GM13977 (cell line): ENCODE results near the gene ABHD17B.
A peak's percentile ranks its signal among the peaks of the same experiment; 100 is the strongest.
"Not testable (repeated sequence)": the region's sequence is repeated elsewhere in the genome, so short reads cannot be mapped to it uniquely, and the experiment has no call there.

Source experiments
- DNase-seq: peaks from one replicate; pipeline ENCODE4 v3.0.0; 2012; ENCODE audit warnings: low spot score
- in situ Hi-C: fragments of 300-500 bp; cut with MboI; formaldehyde crosslinking; loops from one replicate; pipeline ENCODE4 v1.12.0; 2022; ENCODE audit warnings: low sequenced_read_pairs, low pct_unique_long_range_greater_than_20kb, mixed read lengths, inconsistent platforms; ENCODE audit not compliant: unreplicated experiment
- TF ChIP-seq, protein P1 (sequence below): IDR thresholded peaks from 2 replicates; pipeline ENCODE4 v1.5.1; 2012; ENCODE audit warnings: mild to moderate bottlenecking, control low read depth; ENCODE audit not compliant: insufficient read depth; ENCODE audit errors: extremely low read depth, missing control alignments

Gene ABHD17B

DNA sequence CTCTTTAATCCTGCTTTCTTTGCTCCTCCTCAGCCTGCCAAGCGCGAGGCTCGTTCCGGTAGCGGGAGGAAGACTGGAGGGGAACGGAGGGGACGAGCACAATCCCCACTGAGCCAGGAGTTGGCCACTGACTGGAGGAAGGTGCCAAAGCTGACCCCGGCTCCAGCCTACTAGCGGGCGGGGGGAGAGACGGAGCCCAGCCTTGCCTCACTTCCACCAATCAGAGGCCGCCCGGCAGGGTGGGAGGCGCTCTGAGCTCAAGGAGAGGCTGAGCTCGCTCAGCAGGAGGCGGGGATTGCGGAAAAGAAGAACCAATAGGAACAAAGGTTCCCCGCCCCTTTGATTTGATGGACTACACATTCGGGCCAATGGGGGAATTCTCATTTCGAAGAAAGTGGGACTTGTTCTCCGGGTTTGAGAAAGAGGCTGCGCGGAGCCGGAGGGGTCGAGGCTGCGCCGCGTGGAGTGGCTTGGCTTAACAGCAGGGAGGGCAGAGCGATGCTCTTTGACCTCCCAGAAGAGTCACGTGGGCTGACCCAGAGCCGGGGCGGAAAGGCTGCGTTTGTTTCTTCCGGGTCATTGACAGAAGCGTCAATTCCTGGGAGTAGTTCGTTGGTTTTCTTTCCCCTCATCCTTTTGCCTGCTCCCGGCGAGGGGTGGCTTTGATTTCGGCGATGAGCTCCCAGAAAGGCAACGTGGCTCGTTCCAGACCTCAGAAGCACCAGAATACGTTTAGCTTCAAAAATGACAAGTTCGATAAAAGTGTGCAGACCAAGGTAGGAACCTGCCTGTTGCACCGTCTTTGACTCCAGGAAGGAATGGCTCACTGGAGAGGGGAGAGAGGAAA lies at the start of gene ABHD17B, which contains the start of gene C9orf85:
Gene ABHD17B, minus strand, starts transcription at position 133 of the 847 bp plus-strand sequence. CDS start 36,113 bp downstream, outside the sequence.
Gene C9orf85, plus strand, starts transcription at position 579 of the 847 bp plus-strand sequence. Its CDS starts 96 bp downstream, at position 675.
- in situ Hi-C loops = no loop called here
- TF ChIP-seq, protein P1, sequence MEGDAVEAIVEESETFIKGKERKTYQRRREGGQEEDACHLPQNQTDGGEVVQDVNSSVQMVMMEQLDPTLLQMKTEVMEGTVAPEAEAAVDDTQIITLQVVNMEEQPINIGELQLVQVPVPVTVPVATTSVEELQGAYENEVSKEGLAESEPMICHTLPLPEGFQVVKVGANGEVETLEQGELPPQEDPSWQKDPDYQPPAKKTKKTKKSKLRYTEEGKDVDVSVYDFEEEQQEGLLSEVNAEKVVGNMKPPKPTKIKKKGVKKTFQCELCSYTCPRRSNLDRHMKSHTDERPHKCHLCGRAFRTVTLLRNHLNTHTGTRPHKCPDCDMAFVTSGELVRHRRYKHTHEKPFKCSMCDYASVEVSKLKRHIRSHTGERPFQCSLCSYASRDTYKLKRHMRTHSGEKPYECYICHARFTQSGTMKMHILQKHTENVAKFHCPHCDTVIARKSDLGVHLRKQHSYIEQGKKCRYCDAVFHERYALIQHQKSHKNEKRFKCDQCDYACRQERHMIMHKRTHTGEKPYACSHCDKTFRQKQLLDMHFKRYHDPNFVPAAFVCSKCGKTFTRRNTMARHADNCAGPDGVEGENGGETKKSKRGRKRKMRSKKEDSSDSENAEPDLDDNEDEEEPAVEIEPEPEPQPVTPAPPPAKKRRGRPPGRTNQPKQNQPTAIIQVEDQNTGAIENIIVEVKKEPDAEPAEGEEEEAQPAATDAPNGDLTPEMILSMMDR = no peak
- DNase-seq = peak; percentile 97

DNA sequence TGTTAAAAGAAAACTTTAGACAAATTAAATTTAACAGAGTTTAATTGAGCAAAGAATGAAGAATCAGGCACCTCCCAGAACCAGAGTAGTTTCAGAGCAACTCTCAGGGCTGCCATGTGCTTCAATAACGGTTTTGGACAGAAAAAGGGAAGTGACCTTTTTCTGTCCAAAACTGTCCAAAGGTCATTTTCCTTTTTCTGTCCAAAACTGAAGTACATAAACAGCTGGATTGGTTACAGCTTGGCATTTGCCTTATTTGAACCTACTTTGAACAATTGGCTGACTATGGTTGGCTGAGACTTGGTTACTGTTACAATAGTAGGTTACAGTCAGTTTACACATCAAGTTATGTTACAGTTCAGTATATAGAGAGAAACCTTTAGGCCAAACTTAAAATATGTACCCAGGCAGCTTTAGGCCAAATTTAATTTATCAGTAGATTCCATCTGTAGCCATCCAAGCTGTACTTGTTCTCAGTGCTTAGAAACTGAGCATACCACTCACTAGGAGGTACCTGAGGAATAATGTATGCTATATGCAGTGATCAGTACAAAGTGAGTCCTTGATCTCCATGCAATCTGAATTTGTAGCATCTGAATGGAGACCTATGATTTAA lies 44.4 kb upstream of the ABHD17B start:
- DNase-seq = no peak
- TF ChIP-seq, protein P1 = no peak
- in situ Hi-C loops = no loop called here

DNA sequence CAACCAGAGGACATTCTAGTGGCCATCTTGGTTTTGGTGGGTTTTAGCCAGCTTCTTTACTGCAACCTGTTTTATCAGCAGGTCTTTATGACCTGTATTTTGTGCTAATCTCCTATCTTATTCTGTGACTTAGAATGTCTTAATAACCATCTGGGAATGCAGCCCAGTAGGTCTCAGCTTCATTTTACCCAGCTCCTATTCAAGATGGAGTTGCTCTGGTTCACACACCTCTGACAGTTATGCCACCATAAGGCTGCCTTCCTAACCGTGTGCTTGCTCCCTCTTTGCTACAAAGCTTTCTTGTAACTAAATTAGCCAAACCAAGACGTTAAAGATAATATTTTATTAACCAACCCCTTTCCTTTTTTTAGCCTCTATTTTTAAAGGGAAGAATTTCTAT lies 43.7 kb upstream of the ABHD17B start:
- in situ Hi-C loops, DNase-seq: not testable (repeated sequence)

DNA sequence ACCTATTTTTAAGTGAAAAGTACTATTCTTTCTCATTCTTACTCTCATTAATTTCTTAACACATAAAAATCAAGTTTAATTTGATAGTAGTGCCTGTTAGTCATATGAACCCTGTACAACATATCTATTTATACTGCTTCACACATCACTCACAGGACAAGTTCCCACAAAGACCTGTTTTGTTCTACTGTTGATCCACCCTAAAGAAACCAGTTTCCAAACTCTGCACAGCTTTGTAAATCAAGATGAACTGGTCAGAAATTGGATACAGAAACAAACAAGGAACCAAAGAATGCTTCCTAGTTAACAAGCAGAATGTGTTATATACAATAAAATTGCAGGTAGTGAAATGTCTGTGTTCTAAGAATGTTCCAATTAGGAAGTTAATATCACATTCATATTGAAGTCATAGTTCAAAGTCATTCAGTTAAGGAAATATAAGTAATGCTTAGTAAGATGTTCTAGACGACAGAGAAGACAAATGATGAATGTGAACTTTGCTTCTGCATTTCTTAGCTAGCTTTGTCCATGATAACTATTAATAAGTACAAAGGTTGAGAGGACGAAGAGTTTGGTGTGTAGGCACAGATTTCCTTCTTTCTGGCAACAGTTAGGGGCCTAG lies 33.9 kb upstream of the ABHD17B start:
- in situ Hi-C loops = no loop called here
- no peak for DNase-seq
- TF ChIP-seq, protein P1 = no peak

DNA sequence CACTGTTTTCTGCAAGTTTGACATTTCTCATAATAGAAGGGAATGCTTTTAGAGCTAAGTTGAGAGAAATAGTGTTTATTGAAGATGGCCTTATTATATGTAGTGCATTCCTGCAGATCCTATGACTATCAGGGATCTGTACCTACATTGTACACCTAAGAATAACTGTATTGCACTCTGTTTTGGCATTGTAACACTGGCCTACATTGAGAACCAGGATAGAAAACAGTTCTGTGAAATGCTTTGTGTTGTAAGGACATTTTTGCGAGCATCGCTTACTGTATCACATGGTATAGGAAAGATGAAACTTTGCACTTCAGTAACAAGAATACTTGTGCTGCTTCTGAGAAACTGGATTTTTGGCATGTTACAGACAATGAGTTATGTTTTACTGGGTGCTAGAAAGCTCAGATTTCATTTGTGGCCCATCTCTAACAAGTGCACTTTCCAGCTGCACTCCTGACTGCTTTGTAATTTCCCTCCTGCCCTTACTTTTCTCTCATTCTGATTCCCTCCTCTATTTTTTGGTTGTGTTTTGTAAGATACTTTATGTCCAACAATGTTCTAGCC lies 31.1 kb upstream of the ABHD17B start:
- in situ Hi-C loops = no loop called here
- TF ChIP-seq, protein P1 = no peak
- DNase-seq = no peak

DNA sequence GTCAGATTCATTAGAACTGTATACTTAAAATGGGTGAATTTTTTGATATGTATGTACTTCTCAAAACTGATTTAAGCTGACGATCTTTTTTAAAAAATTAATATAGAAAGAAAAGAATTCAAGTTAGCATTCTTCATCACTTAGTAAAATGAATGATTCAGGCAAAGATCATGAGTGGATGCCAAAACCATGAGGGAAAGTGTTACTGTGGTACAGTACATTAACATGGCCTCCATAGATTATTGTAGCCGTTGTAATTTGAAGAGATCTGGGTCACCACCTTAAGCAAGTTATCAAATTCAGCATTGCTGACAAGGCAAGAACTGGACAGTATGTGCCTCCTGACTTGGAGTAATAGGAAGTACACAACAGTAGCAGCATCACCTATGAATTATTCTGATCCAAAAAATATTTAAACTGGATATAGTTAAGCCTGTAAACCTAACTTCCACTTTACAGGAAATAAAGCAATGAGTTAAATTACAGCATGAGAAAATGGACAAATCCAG lies 30.1 kb upstream of the ABHD17B start:
- no peak for DNase-seq
- in situ Hi-C loops = no loop called here
- TF ChIP-seq, protein P1 = no peak
